ENCODE data around the gene MORN2.

MORN2 gene

GRCh38 chr2:38875576-38876367 is at the start of gene MORN2, which contains the start of gene DHX57:
MORN2 (plus strand) TSS chr2:38875976.
DHX57 (minus strand) TSS chr2:38875934; CDS start chr2:38868405, 7,529 bp downstream.
- peak; percentile 86 for DNase-seq (ENCODE audit: low read depth)

- DNase-seq (ENCODE audit: low read depth) = peak; percentile 79
Observed at GRCh38 chr2:38827539-38828145, 48.1 kb upstream of the MORN2 start.

- DNase-seq (ENCODE audit: low read depth) = no peak
Observed at GRCh38 chr2:38828460-38828859, 47.3 kb upstream of the MORN2 start.

- DNase-seq (ENCODE audit: low read depth) = peak; percentile 37
Observed at GRCh38 chr2:38829971-38830370, 45.8 kb upstream of the MORN2 start.

- no peak for DNase-seq (ENCODE audit: low read depth)
Observed at GRCh38 chr2:38830526-38831159, 45.1 kb upstream of the MORN2 start.

GRCh38 chr2:38835015-38835601 is 40.7 kb upstream of the MORN2 start:
- peak; percentile 47 for DNase-seq (ENCODE audit: low read depth)

GRCh38 chr2:38835990-38836389 is 39.8 kb upstream of the MORN2 start:
- no peak for DNase-seq (ENCODE audit: low read depth)

GRCh38 chr2:38836791-38837190 is 39.0 kb upstream of the MORN2 start:
- DNase-seq (ENCODE audit: low read depth) = no peak

- DNase-seq (ENCODE audit: low read depth) = no peak
Observed at GRCh38 chr2:38850045-38850444, 25.7 kb upstream of the MORN2 start.

GRCh38 chr2:38856165-38856564 is 19.6 kb upstream of the MORN2 start:
- no peak for DNase-seq (ENCODE audit: low read depth)

- DNase-seq (ENCODE audit: low read depth) = peak; percentile 5
Observed at GRCh38 chr2:38862476-38862875, 13.3 kb upstream of the MORN2 start.

GRCh38 chr2:38863061-38863695 is 12.6 kb upstream of the MORN2 start:
- DNase-seq (ENCODE audit: low read depth) = peak; percentile 21

- DNase-seq (ENCODE audit: low read depth) = no peak
Observed at GRCh38 chr2:38866773-38867443, 8.9 kb upstream of the MORN2 start.

- no peak for DNase-seq (ENCODE audit: low read depth)
Observed at GRCh38 chr2:38871432-38871831, 4.3 kb upstream of the MORN2 start.

- no peak for DNase-seq (ENCODE audit: low read depth)
Observed at GRCh38 chr2:38873763-38874162, 2.0 kb upstream of the MORN2 start.

- no peak for DNase-seq (ENCODE audit: low read depth)
Observed at GRCh38 chr2:38875227-38875575, 575 bp upstream of the MORN2 start.

GRCh38 chr2:38876407-38876806 is 631 bp downstream of the MORN2 start:
- DNase-seq (ENCODE audit: low read depth) = peak; percentile 3

GRCh38 chr2:38886063-38886462 is 10.3 kb downstream of the MORN2 start:
- DNase-seq (ENCODE audit: low read depth) = no peak

GRCh38 chr2:38887347-38887746 is 11.6 kb downstream of the MORN2 start:
- DNase-seq (ENCODE audit: low read depth) = no peak

- DNase-seq (ENCODE audit: low read depth) = no peak
Observed at GRCh38 chr2:38887902-38888554, 12.3 kb downstream of the MORN2 start.

- no peak for DNase-seq (ENCODE audit: low read depth)
Observed at GRCh38 chr2:38889045-38889444, 13.3 kb downstream of the MORN2 start.

Data from EH (cell line).